ENCODE measurements around the gene EPS8L1. TPM values are rescaled to one million over a fixed set of nuclear protein-coding genes. Genes with fewer than 3 reads are reported as not detected.
A peak's percentile ranks its signal among the peaks of the same experiment; 100 is the strongest.

EPS8L1 gene
- polyA plus RNA-seq, 1 of the 3 experiments (the other 2 are of a cell fraction): 12.9 TPM

- Histone ChIP-seq H3F3A (replicated peaks; ENCODE audit: insufficient read depth) (peaks cover 14% of the 10 kb centered on the region), H3K4me2 (peak overlapping the region; percentile 89), H3K9me3 (no peaks in the 10 kb centered on the region), H3K4me3 (ENCODE audit: low read depth in 2 of 2, low read length in 1 of 2) (peak overlapping the region; percentile 68 to 71), H3K79me2 (ENCODE audit: insufficient read depth) (no peaks in the 10 kb centered on the region), H3K27ac (ENCODE audit: low read depth in 2 of 2, low read length in 1 of 2) (peak overlapping the region in 1 of 2 experiments; percentile 65; a peak in 1 of 4 replicates), H3K27me3 (ENCODE audit: insufficient read depth) (no peaks in the 10 kb centered on the region), H4K20me1 (ENCODE audit: insufficient read depth) (no peaks in the 10 kb centered on the region), H2AFZ (ENCODE audit: low read depth) (peak overlapping the region; percentile 81; the same call in 1 of the 2 replicates), H3K9me2 (no peaks in the 10 kb centered on the region), H3K36me3 (replicated peaks in 1 of 2; ENCODE audit: control insufficient read depth in 1 of 2, insufficient read depth in 2 of 2, low read length in 1 of 2) (no peaks in the 10 kb centered on the region), H3K4me1 (ENCODE audit: control insufficient read depth in 1 of 2, insufficient read depth in 2 of 2, low read depth in 1 of 2, low read length in 1 of 2) (peaks cover 4 to 25% of the 10 kb centered on the region in 2 experiments; a peak in 2 of 4 replicates), H3K9ac (peak overlapping the region; percentile 51; the same call in 1 of the 2 replicates)
- peak; percentile 94 for DNase-seq
- WGBS (ENCODE audit: low lambda C conversion rate): 8% methylated on average over 21 of the region's 60 CpGs
- ChIA-PET CTCF (interaction anchor here (0.7 kb wide), 1 partner anchor 51 kb away, joined by 3 read pairs; no protein-coding TSS in a partner anchor), POLR2A (no interaction called here)
- no peak for TF ChIP-seq GATA2 (CRISPR knock-in tag; IDR thresholded peaks at IDR 0.05)
- TF ChIP-seq MXI1 (IDR thresholded peaks at IDR 0.05; ENCODE audit: low read depth, low read length): peak; percentile 14; the same call in 1 of the 2 replicates
These were observed 5.5 kb downstream of the EPS8L1 start for GRCh38 chr19:55080968-55081769.

- H3F3A ChIP-seq (replicated peaks; ENCODE audit: insufficient read depth): peaks cover 15% of the 10 kb centered on the region
- 20% methylated on average over 1 of the region's 22 CpGs for WGBS (ENCODE audit: low lambda C conversion rate)
- no peak overlapping the region for H3K9ac ChIP-seq
- H3K4me2 ChIP-seq: peak overlapping the region; percentile 89
- DNase-seq: no peak
- no peak overlapping the region for H3K27ac ChIP-seq (ENCODE audit: low read depth in 2 of 2, low read length in 1 of 2)
- ChIA-PET POLR2A (no interaction called here), CTCF (interaction anchor here (0.7 kb wide), 1 partner anchor 51 kb away, joined by 3 read pairs; no protein-coding TSS in a partner anchor)
- peaks cover 4 to 29% of the 10 kb centered on the region in 2 experiments; a peak in 2 of 4 replicates for H3K4me1 ChIP-seq (ENCODE audit: control insufficient read depth in 1 of 2, insufficient read depth in 2 of 2, low read depth in 1 of 2, low read length in 1 of 2)
- no peak for TF ChIP-seq POLR2AphosphoS5 (IDR thresholded peaks at IDR 0.05; ENCODE audit: low read depth, low read length)
- TF ChIP-seq, protein P1, sequence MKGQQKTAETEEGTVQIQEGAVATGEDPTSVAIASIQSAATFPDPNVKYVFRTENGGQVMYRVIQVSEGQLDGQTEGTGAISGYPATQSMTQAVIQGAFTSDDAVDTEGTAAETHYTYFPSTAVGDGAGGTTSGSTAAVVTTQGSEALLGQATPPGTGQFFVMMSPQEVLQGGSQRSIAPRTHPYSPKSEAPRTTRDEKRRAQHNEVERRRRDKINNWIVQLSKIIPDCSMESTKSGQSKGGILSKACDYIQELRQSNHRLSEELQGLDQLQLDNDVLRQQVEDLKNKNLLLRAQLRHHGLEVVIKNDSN (IDR thresholded peaks at IDR 0.05; ENCODE audit: borderline replicate concordance, low read depth): 0 out of 2 replicates have a peak, but pooled peaks have one; percentile 2
- no peak for TF ChIP-seq NRF1 (IDR thresholded peaks at IDR 0.05; ENCODE audit: low read depth, low read length)
- no peaks in the 10 kb centered on the region for H3K36me3 ChIP-seq (replicated peaks in 1 of 2; ENCODE audit: control insufficient read depth in 1 of 2, insufficient read depth in 2 of 2, low read length in 1 of 2)
- H4K20me1 ChIP-seq (ENCODE audit: insufficient read depth): no peaks in the 10 kb centered on the region
- no peaks in the 10 kb centered on the region for H3K79me2 ChIP-seq (ENCODE audit: insufficient read depth)
- H3K9me2 ChIP-seq: no peaks in the 10 kb centered on the region
- H3K27me3 ChIP-seq (ENCODE audit: insufficient read depth): no peaks in the 10 kb centered on the region
- peak overlapping the region; percentile 68 to 71 for H3K4me3 ChIP-seq (ENCODE audit: low read depth in 2 of 2, low read length in 1 of 2)
- no peaks in the 10 kb centered on the region for H3K9me3 ChIP-seq
- H2AFZ ChIP-seq (ENCODE audit: low read depth): peak overlapping the region; percentile 29; the same call in 1 of the 2 replicates
These were observed 6.0 kb downstream of the EPS8L1 start for GRCh38 chr19:55081770-55082019.

GRCh38 chr19:55082020-55082851 is 6.6 kb downstream of the EPS8L1 start:
- peaks cover 2% of the 10 kb centered on the region; the same call in 1 of the 2 replicates for H4K20me1 ChIP-seq (ENCODE audit: insufficient read depth)
- 0 out of 2 replicates have a peak, but pooled peaks have one; percentile 27 for TF ChIP-seq YY1 (IDR thresholded peaks at IDR 0.05; ENCODE audit: low read depth)
- TF ChIP-seq POLR2AphosphoS5 (IDR thresholded peaks at IDR 0.05; ENCODE audit: low read depth, low read length): no peak
- TF ChIP-seq, protein P2, sequence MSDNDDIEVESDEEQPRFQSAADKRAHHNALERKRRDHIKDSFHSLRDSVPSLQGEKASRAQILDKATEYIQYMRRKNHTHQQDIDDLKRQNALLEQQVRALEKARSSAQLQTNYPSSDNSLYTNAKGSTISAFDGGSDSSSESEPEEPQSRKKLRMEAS (IDR thresholded peaks at IDR 0.05; ENCODE audit: low read depth): 0 out of 2 replicates have a peak, but pooled peaks have one; percentile 34
- TF ChIP-seq MXI1 (IDR thresholded peaks at IDR 0.05; ENCODE audit: low read depth, low read length): peak; percentile 57; the same call in 1 of the 2 replicates
- H3K9ac ChIP-seq: no peak overlapping the region
- POLR2A ChIA-PET: no interaction called here
- H3K4me3 ChIP-seq (ENCODE audit: low read depth in 2 of 2, low read length in 1 of 2): peak overlapping the region; percentile 68 to 71; a peak in 3 of 4 replicates
- H3K4me2 ChIP-seq: peak overlapping the region; percentile 89
- no peaks in the 10 kb centered on the region for H3K27me3 ChIP-seq (ENCODE audit: insufficient read depth)
- no peak overlapping the region for H3K27ac ChIP-seq (ENCODE audit: low read depth in 2 of 2, low read length in 1 of 2)
- 28% methylated on average over 33 of the region's 64 CpGs for WGBS (ENCODE audit: low lambda C conversion rate)
- peak; percentile 87 for DNase-seq
- no peaks in the 10 kb centered on the region for H3K36me3 ChIP-seq (replicated peaks in 1 of 2; ENCODE audit: control insufficient read depth in 1 of 2, insufficient read depth in 2 of 2, low read length in 1 of 2)
- H3K9me2 ChIP-seq: no peaks in the 10 kb centered on the region
- peak overlapping the region; percentile 29; the same call in 1 of the 2 replicates for H2AFZ ChIP-seq (ENCODE audit: low read depth)
- peaks cover 15% of the 10 kb centered on the region for H3F3A ChIP-seq (replicated peaks; ENCODE audit: insufficient read depth)
- H3K4me1 ChIP-seq (ENCODE audit: control insufficient read depth in 1 of 2, insufficient read depth in 2 of 2, low read depth in 1 of 2, low read length in 1 of 2): peaks cover 6 to 31% of the 10 kb centered on the region in 2 experiments; a peak in 2 of 4 replicates
- CTCF ChIA-PET: interaction anchor here (1.3 to 1.8 kb wide), 2 partner anchors 50 to 59 kb away, joined by 3 to 7 read pairs; no protein-coding TSS in a partner anchor
- no peaks in the 10 kb centered on the region for H3K9me3 ChIP-seq
- H3K79me2 ChIP-seq (ENCODE audit: insufficient read depth): no peaks in the 10 kb centered on the region
